ENCODE data around the gene TBX10. TPM values are rescaled to one million over a fixed set of nuclear protein-coding genes. Genes with fewer than 3 reads are reported as not detected.

The TBX10 gene
- total and polyA plus RNA-seq, 12 donors, result 0.17 to 0.44 (median 0.28) TPM; not detected in 9

DNA sequence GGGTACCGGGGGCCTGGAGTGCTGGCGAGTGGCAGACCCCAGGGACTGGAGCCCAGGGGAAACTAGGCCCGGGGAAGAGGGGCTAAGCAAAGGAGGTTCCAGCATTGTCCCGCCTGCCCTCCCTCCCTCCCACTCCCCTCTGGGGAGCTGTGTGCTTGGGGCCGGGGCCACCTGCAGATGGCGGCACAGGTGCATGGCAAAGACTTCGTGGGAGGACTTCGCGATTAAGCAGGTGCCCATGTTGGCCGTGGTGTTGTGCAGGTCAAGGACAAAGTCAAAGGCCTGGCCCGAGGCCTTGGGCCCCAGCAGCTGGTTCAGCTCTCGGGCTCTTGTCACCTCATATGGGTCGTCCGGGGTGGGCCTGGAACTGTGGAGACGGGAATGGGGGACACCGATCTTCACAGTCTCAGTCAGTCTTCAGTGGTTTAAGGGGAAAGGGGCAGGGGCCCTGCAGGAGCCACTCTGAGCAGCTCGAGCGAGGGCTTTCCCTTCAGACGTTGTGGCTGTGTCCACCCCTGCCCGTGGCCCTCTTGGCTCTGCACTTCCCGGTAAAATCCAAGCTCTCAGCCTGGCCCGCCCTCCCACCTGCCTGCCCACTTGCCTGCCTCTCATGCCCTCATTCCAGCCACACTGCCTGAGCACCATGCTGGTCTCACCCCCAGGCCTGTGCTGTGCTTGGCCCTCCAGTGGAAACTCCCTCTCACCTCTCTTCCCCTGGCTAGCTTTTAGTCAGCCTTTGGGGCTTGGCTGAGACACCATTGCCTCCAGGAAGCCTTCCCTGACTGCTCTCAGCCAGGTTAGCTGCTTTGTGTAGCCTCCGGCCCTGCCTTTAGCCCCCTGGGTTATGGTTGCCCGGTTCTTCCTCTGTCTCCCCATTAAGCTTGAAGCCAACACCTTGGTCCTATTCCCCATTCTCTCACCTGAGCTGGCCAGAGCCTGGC, 6.2 kb upstream of the TBX10 start:
- H3K27me3 ChIP-seq, result peaks cover 0 to 36% (median 21%) of the 10 kb centered on the region in 7 donors
- no peak for ATAC-seq
- intact Hi-C loops (cut with DNase I), result loop anchor here in 1 of 10 donors (10.0 kb wide), 1 partner anchor 149 kb away; no protein-coding TSS in a partner anchor

GRCh38 chr11:67644472-67645418, 5.2 kb upstream of the TBX10 start:
- 88 to 91% methylated on average over 22 of the region's 22 CpGs for WGBS, 2 donors
- peaks cover 0 to 28% (median 0%) of the 10 kb centered on the region in 9 donors for H3K4me1 ChIP-seq
- peaks cover 0 to 39% (median 21%) of the 10 kb centered on the region in 7 donors for H3K27me3 ChIP-seq
- intact Hi-C loops (cut with DNase I), result loop anchor here in 1 of 10 donors (10.0 kb wide), 1 partner anchor 150 kb away; no protein-coding TSS in a partner anchor
- H3K4me3 ChIP-seq, result no peak overlapping the region
- H3K27ac ChIP-seq, result no peak overlapping the region
- H3K36me3 ChIP-seq, result no peaks in the 10 kb centered on the region
- peaks cover 0 to 7% (median 0%) of the 10 kb centered on the region in 11 donors for H3K9me3 ChIP-seq
- no peak for ATAC-seq
- TF ChIP-seq, protein P1, sequence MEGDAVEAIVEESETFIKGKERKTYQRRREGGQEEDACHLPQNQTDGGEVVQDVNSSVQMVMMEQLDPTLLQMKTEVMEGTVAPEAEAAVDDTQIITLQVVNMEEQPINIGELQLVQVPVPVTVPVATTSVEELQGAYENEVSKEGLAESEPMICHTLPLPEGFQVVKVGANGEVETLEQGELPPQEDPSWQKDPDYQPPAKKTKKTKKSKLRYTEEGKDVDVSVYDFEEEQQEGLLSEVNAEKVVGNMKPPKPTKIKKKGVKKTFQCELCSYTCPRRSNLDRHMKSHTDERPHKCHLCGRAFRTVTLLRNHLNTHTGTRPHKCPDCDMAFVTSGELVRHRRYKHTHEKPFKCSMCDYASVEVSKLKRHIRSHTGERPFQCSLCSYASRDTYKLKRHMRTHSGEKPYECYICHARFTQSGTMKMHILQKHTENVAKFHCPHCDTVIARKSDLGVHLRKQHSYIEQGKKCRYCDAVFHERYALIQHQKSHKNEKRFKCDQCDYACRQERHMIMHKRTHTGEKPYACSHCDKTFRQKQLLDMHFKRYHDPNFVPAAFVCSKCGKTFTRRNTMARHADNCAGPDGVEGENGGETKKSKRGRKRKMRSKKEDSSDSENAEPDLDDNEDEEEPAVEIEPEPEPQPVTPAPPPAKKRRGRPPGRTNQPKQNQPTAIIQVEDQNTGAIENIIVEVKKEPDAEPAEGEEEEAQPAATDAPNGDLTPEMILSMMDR (IDR thresholded peaks at IDR 0.05), result no peak
- no peak for DNase-seq

More for the DNA sequence above, 6.2 kb upstream of the TBX10 start:
- TF ChIP-seq, protein P1 (IDR thresholded peaks at IDR 0.05), result no peak
- Histone ChIP-seq H3K4me3 (no peak overlapping the region), H3K36me3 (no peaks in the 10 kb centered on the region), H3K9me3 (peaks cover 0 to 7% (median 0%) of the 10 kb centered on the region in 11 donors), H3K4me1 (peaks cover 0 to 36% (median 0%) of the 10 kb centered on the region in 9 donors), H3K27ac (no peak overlapping the region)
- 73 to 79% methylated on average over 24 of the region's 24 CpGs for WGBS, 2 donors
- no peak for DNase-seq

- peaks cover 0 to 46% (median 28%) of the 10 kb centered on the region in 7 donors for H3K27me3 ChIP-seq
- intact Hi-C loops (cut with DNase I), result loop anchor here in 1 of 10 donors (10.0 kb wide), 1 partner anchor 151 kb away; no protein-coding TSS in a partner anchor
- 83 to 86% methylated on average over 5 of the region's 5 CpGs for WGBS, 2 donors
- no peak for DNase-seq
- H3K36me3 ChIP-seq, result no peaks in the 10 kb centered on the region
- H3K4me3 ChIP-seq, result no peak overlapping the region
- TF ChIP-seq, protein P1 (IDR thresholded peaks at IDR 0.05), result no peak
- peaks cover 0 to 7% (median 0%) of the 10 kb centered on the region in 11 donors for H3K9me3 ChIP-seq
- H3K4me1 ChIP-seq, result peaks cover 0 to 21% (median 0%) of the 10 kb centered on the region in 9 donors
- no peak for ATAC-seq
- H3K27ac ChIP-seq, result no peak overlapping the region
These were observed 4.5 kb upstream of the TBX10 start for GRCh38 chr11:67644042-67644441.
